ENCODE measurements around the gene MYBPH. TPM values are rescaled to one million over a fixed set of nuclear protein-coding genes. Genes with fewer than 3 reads are reported as not detected.

Gene MYBPH
- total RNA-seq, 1 donor from 2014 or later, result not detected

DNA sequence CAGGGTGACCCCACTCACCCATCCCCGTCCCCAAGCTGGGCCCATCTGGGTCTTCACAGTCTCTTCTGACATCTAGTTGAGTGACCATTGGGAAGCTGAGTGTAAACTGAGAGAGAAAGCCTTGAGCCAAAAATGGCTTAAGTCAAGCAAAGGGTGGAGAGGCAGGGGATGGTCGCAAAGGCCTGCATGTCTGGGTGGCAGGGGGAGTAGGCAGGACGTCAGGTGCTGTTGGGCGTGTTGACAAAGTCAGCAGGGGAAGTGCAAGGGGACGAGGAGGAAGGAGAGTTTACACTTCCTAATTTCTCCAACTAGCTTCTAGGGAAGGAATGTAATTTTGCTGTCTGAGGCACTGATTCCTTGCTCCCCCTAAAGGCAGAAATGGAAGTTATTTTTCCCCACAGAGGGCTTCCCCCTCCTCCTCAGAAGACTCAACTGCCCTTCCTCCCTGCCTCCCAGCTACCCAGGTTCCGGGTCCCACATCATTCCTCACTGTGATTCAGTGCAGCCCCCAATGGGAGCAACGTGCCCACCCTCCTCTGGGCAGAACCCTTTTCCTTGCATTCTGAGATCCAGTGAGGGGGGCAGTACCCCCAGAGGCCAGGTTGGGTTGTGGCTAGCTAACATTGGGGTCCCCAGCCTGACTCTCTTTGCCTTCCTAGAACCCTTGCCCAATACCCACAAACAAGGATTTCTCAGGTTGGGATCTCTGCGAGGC is 49.3 kb downstream of the MYBPH start:
- Mint-ChIP-seq H3K9me3 (no peaks in the 10 kb centered on the region), H3K36me3 (ENCODE audit: low read depth) (no peaks in the 10 kb centered on the region), H3K27ac (ENCODE audit: unreplicated experiment) (peak overlapping the region; percentile 65), H3K4me3 (no peak overlapping the region), H3K4me1 (peaks cover 16% of the 10 kb centered on the region), H3K27me3 (ENCODE audit: low read depth) (peaks cover 70% of the 10 kb centered on the region)
- TF ChIP-seq, protein P1, sequence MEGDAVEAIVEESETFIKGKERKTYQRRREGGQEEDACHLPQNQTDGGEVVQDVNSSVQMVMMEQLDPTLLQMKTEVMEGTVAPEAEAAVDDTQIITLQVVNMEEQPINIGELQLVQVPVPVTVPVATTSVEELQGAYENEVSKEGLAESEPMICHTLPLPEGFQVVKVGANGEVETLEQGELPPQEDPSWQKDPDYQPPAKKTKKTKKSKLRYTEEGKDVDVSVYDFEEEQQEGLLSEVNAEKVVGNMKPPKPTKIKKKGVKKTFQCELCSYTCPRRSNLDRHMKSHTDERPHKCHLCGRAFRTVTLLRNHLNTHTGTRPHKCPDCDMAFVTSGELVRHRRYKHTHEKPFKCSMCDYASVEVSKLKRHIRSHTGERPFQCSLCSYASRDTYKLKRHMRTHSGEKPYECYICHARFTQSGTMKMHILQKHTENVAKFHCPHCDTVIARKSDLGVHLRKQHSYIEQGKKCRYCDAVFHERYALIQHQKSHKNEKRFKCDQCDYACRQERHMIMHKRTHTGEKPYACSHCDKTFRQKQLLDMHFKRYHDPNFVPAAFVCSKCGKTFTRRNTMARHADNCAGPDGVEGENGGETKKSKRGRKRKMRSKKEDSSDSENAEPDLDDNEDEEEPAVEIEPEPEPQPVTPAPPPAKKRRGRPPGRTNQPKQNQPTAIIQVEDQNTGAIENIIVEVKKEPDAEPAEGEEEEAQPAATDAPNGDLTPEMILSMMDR (conservative IDR thresholded peaks at IDR 0.05), result peak; percentile 52
- DNase-seq (ENCODE audit: low read depth, low spot score), result no peak

DNA sequence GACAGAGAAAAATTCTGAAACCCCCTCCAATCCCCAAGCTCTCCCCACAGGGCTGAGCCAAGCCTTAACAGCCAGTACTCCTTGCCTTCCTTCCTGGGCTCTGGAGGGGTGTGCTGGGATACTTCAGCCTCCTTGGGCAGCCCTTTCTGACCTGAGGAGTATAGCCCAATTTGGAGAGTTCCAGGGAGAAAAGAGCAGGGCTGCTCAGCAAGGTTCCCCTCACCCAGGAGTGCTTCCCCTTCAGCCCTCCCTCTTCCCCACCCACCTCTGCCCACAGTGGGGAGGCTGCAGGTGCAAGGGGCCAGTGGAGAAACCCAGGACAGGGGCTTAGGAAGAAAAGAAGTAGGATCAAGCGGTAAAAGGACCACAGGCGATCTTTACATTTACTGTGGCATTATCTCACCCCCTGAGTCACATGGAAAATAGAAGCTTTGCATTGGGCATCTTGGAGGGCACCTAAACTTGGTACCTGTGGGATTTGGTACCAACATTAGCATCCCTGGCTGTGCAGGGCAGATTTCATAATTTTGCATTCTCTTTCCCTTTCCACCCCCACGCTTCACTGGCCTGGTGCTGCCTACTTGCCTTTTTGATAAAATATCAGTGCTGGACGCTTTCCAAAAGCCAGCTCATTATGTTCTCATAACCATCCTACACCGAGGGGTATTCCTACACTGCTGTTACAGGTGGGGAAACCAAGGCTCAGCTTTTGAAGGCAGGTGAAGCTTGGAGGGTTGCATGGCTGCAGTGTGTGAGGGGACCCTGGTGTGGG is 50.9 kb downstream of the MYBPH start:
- no peaks in the 10 kb centered on the region for H3K36me3 Mint-ChIP-seq (ENCODE audit: low read depth)
- DNase-seq (ENCODE audit: low read depth, low spot score), result no peak
- H3K4me1 Mint-ChIP-seq, result peaks cover 16% of the 10 kb centered on the region
- no peaks in the 10 kb centered on the region for H3K9me3 Mint-ChIP-seq
- peaks cover 80% of the 10 kb centered on the region for H3K27me3 Mint-ChIP-seq (ENCODE audit: low read depth)
- TF ChIP-seq, protein P1 (conservative IDR thresholded peaks at IDR 0.05), result no peak
- H3K4me3 Mint-ChIP-seq, result no peak overlapping the region
- H3K27ac Mint-ChIP-seq (ENCODE audit: unreplicated experiment), result no peak overlapping the region

DNA sequence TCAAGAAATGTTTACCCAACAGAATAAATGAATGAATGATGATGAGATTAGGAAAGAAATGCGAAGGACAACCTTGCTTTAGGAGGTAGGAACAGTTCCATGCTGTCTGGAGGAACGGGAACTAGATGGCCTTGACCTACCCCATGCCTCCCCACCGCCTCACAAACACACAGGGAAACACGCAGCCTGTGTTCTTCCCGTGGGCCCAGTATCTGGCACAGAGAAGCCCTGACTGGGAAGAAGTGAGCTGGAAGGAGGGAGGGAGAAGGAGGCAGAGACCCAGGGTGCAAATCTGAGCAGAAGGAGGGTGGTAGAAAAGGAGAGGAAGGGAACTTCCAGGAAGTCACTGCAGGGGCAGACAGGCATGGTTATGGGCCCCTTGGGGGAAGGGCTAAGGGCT is 51.6 kb downstream of the MYBPH start:
- H3K9me3 Mint-ChIP-seq, result no peaks in the 10 kb centered on the region
- no peaks in the 10 kb centered on the region for H3K36me3 Mint-ChIP-seq (ENCODE audit: low read depth)
- peaks cover 76% of the 10 kb centered on the region for H3K27me3 Mint-ChIP-seq (ENCODE audit: low read depth)
- peaks cover 16% of the 10 kb centered on the region for H3K4me1 Mint-ChIP-seq
- no peak overlapping the region for H3K27ac Mint-ChIP-seq (ENCODE audit: unreplicated experiment)
- no peak overlapping the region for H3K4me3 Mint-ChIP-seq
- DNase-seq (ENCODE audit: low read depth, low spot score), result no peak
- TF ChIP-seq, protein P1 (conservative IDR thresholded peaks at IDR 0.05), result no peak

DNA sequence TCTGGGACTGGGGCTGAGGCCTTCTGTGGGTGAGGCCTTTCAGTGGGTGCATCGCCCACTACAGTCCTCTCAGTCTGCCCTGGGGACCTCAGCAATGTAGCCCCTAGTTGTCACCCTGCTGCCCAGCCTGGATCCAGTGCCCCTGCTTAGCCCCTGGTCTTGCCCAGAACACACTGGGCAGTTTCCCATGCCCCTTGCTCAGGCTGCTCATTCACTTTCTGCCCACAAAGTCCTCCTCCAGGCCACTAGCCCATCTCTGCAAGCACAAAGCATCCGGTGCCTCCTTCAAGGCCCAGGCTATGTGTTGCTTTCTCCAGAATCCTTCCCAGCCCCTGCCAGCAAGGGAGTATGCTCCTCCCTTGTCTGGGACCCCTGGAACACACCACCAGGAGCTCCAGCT is 53.5 kb downstream of the MYBPH start:
- H3K27me3 Mint-ChIP-seq (ENCODE audit: low read depth), result peaks cover 80% of the 10 kb centered on the region
- peaks cover 5% of the 10 kb centered on the region for H3K4me1 Mint-ChIP-seq
- H3K27ac Mint-ChIP-seq (ENCODE audit: unreplicated experiment), result no peak overlapping the region
- H3K36me3 Mint-ChIP-seq (ENCODE audit: low read depth), result no peaks in the 10 kb centered on the region
- no peak for DNase-seq (ENCODE audit: low read depth, low spot score)
- TF ChIP-seq, protein P1 (conservative IDR thresholded peaks at IDR 0.05), result no peak
- no peaks in the 10 kb centered on the region for H3K9me3 Mint-ChIP-seq
- no peak overlapping the region for H3K4me3 Mint-ChIP-seq

DNA sequence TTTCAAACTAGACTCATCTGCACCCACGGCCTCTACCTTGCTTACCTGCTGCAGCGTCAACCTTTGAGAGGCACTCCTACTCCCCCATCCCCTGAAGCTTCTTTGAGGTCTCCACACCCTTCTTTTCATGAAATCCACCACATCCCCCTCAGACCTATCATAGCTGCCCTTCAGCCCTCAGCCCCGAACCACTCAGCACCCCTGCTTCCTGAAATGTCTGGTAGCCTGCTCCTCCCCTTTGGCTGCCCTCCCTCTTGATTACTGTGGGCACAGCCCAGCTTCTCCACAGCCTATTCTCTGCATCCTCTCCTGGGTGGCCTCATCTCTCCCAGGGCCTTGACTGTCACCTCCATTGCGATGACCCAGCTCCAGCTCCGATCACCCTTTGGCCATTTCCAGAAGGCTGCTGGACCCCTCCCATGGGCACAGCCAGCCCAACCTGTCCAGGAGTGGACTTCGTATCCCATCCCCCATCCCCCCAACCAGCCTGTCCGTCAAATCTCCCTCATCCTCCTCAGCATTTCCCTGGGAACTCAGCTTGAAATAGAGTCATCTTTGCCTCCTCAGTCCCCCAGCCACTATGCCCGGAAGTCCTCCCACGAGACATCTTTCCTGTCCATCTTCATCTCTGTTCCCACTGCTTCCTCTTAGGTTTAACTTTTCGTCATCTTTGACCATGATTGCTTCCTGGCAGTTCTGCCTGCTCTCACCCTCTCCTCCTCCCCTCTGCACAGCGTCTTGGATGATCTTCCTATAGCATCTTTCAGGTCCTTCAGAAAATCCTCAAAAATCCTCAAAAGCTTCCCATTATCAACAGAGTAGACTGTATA is 54.2 kb downstream of the MYBPH start:
- Mint-ChIP-seq H3K27ac (ENCODE audit: unreplicated experiment) (peak overlapping the region; percentile 20), H3K36me3 (ENCODE audit: low read depth) (no peaks in the 10 kb centered on the region), H3K9me3 (no peaks in the 10 kb centered on the region), H3K4me1 (no peaks in the 10 kb centered on the region), H3K4me3 (no peak overlapping the region), H3K27me3 (ENCODE audit: low read depth) (peaks cover 79% of the 10 kb centered on the region)
- DNase-seq (ENCODE audit: low read depth, low spot score), result no peak
- TF ChIP-seq, protein P1 (conservative IDR thresholded peaks at IDR 0.05), result no peak

Data from neural crest cell (in vitro differentiated cells).